ENCODE data around the gene PUDP.

DNA sequence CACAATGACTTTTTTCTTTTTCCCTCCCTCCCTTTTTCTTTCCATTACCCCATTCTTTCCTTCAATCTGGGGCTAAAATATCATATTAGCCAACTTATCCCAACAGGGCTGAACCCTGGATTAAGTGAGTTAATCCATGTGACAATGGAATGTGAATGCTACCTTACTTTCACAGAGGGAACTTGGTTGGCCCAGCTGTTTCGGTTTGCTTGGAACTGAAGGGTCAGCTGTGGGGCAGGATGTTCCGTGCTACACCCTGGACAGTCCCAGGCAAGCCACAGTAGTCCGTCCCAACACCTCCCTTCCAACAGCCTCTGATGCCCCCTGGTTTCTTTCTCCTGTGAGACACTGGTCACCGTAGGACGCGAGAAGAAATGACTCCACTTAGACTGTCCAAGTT, 95.4 kb downstream of the PUDP start:
- TF ChIP-seq POLR2AphosphoS5 (IDR thresholded peaks at IDR 0.05) = no peak
- TF ChIP-seq, protein P1, sequence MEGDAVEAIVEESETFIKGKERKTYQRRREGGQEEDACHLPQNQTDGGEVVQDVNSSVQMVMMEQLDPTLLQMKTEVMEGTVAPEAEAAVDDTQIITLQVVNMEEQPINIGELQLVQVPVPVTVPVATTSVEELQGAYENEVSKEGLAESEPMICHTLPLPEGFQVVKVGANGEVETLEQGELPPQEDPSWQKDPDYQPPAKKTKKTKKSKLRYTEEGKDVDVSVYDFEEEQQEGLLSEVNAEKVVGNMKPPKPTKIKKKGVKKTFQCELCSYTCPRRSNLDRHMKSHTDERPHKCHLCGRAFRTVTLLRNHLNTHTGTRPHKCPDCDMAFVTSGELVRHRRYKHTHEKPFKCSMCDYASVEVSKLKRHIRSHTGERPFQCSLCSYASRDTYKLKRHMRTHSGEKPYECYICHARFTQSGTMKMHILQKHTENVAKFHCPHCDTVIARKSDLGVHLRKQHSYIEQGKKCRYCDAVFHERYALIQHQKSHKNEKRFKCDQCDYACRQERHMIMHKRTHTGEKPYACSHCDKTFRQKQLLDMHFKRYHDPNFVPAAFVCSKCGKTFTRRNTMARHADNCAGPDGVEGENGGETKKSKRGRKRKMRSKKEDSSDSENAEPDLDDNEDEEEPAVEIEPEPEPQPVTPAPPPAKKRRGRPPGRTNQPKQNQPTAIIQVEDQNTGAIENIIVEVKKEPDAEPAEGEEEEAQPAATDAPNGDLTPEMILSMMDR (IDR thresholded peaks at IDR 0.05) = no peak
